Measurements from ENCODE around the gene CCDC127. TPM values are rescaled to one million over a fixed set of nuclear protein-coding genes. Genes with fewer than 3 reads are reported as not detected.

The CCDC127 gene
- total RNA-seq, 1 experiment from 2014 or later, result 3.5 TPM

GRCh38 chr5:192970-193831, 24.8 kb downstream of the CCDC127 start:
- DNase-seq (ENCODE audit: low spot score), result no peak
- in situ Hi-C loops (cut with HindIII; ENCODE audit: low sequenced_read_pairs), result no loop called here

- no peak for DNase-seq (ENCODE audit: low spot score)
- in situ Hi-C loops (cut with HindIII; ENCODE audit: low sequenced_read_pairs), result no loop called here
Measured at GRCh38 chr5:192691-192969, 25.3 kb downstream of the CCDC127 start.

- no peak for DNase-seq (ENCODE audit: low spot score)
- in situ Hi-C loops (cut with HindIII; ENCODE audit: low sequenced_read_pairs), result no loop called here
Measured at GRCh38 chr5:191949-192690, 25.8 kb downstream of the CCDC127 start.

DNA sequence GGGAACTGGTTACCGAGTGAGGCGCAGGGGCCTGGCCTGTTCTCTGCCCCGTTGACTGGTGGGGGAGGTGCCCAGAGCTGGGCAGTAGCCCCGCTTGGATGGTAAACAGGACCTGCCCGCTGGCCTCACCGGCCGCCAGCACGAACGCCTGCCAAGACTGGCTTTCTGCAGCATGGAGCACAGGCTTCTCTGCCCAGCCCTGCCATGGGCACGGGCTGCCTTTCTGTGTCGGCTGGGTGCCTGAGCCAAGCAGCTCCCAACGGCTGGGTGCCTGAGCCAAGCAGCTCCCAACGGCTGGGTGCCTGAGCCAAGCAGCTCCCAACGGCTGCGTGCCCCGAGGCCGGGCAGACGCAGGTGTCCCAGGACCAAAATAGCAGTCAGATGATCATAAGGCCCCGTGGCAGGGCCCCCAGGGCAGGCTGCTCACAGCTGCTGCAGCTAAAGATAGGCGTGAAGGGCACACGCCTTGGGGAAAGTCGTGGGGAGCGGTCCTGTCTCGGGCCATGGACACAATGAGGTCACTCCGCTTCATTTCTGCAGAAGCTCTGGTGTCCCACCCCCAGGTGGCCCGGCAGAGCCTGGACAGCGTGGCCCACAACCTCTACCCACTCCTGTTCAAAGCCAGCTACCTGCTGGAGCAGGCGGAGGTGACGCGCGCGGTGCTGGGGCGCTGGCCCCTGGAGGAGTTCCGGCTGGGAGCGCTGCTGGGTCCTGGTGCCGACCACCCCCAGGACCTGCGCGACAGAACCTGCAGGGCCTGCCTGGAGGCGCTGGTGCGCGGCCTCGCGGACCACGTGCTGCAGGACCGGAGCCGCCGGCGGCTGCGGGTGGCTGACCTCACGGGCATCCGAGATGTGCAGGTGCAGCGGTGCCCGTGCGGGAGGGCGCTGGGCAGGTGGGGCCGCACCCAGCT, 26.7 kb downstream of the CCDC127 start, which contains the start of gene LRRC14B:
LRRC14B (plus strand) TSS at position 460 of the 913 bp plus-strand sequence; CDS start at position 504, 44 bp downstream.
- in situ Hi-C loops (cut with HindIII; ENCODE audit: low sequenced_read_pairs), result no loop called here

DNA sequence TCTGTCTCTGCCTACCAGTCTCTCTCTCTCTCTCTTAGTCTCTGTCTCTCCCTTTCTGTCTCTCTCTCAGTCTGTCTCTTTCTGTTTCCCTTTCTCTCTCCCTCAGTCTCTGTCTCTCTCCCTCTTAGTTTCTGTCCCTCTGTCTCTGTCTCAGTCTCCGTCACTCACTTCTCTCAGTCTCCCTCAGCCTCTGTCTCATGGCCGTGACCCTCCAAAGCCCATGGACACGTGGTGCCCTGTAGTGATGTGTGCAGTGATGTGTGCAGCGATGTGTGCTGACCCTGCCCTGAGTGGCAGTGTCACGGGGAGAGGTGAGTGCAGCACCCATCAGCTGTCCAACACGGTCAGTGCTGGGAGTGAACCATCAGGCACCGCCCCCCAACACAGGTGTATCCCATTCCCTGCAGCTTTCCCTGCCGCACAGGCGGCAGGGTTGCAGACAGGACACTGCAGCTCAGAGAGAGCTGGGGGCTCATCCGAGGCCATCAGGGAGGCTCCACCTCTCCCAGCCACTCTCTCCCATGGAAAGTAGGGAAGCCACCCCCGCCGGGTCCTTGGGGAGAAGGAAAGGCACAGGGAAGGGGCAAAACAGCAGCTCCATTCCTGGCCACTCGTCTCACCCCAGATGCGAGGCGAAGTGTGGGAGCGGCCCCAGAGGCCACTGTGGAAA, 27.5 kb downstream of the CCDC127 start:
- DNase-seq (ENCODE audit: low spot score), result no peak
- in situ Hi-C loops (cut with HindIII; ENCODE audit: low sequenced_read_pairs), result no loop called here

More for the DNA sequence above, 26.7 kb downstream of the CCDC127 start, which contains the start of gene LRRC14B:
- DNase-seq (ENCODE audit: low spot score), result peak; percentile 90

DNA sequence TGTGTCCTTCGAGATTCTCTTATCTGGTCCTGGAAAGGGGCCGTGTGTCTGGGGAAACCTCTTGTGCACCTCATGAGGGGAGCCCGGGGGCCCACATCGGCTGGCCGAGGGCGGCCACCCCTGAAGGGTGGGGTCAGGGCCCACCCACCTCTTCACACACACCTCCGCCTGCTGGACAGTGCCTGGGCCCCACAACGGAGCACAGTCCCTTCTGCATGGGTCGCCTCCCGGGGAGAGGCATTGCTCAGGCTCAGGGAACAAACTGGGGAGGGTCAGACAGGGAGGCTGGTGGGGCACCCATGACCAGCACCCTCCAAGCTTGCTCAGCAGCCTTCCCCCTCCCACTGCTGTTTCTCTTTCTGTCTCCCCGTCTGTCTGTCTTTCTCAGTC, 28.0 kb downstream of the CCDC127 start:
- DNase-seq (ENCODE audit: low spot score), result no peak
- in situ Hi-C loops (cut with HindIII; ENCODE audit: low sequenced_read_pairs), result no loop called here

DNA sequence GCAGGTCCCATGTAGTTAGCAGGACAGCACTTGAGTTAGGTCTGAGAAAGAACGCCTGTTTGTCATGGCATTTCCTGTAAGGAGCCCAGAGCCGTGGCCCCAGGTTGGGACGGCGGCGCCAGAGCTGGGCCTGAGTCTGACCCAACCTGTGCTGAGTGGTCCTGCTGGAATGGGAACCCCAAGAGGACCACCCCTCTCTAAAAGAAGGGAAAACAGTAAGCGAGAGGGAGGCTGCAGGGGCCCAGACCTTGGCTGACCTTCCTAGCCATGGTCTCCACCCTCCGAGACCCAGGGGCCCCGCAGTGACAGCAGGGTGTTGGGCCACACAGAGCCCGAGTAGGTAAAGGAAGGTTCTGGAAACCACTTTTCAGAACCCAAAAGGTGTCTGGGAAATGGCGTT, 28.5 kb downstream of the CCDC127 start:
- in situ Hi-C loops (cut with HindIII; ENCODE audit: low sequenced_read_pairs), result no loop called here
- DNase-seq (ENCODE audit: low spot score), result no peak

- DNase-seq (ENCODE audit: low spot score), result peak; percentile 90
- in situ Hi-C loops (cut with HindIII; ENCODE audit: low sequenced_read_pairs), result no loop called here
Measured at GRCh38 chr5:188488-189481, 29.2 kb downstream of the CCDC127 start.

DNA sequence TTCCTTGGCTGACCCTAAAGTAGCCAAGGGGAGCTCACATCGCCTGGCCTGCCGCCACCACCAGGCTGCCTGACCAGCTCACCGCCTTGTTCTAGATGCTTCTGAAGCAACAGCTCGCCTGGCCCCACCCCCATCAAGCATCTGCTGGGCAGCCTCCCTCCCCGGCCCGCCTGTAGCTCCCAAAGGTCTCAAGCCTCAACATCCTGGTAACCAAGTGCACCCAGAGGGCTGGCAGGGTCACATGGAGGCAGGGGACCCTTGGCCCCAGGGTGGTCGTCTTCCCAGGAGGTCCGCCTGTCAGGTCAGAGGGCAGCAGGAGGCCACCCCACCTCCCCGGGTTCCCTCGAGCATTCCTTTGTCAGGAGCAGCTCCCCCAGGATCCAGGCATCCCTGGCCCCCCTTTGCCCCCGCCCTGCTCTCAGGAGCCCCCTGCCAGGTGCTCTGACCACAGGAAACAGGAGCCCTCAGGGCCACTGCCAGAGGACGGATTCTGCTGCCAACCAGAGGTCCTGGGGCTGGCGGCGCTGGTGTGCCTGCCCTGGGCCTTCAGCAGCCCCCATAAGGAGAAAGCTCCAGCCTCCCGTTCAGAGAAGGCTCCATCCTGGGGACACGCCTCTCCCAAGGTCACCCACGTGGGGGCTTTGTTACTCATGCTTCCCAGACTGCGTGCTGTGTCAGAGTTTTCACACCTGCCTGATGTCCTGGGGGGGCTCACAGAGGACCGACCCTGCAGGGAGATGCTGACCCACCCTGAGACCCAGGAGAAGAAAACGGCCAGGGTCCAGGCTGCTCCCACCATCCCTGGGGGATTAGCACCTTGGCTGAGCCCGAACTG, 30.1 kb downstream of the CCDC127 start:
- DNase-seq (ENCODE audit: low spot score), result no peak
- in situ Hi-C loops (cut with HindIII; ENCODE audit: low sequenced_read_pairs), result no loop called here

DNA sequence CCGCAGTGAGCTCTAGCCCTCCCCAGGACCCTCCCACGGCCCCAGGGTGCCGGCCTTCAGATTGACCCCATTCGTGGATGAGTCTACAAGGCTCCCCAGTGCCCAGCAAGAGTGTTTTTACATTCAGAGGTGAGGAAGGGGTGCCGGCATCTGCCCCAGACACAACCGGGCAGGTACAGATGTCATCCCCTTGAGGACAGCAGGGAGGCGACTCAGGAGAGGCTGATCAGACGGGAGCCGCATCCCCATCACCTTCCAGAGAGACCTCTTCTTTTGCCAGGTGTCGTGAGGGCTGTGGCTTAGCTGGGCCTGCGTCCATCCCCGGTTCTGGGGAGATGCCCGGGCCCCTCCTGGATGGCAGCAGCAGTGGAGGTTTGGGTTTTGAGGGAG, 30.9 kb downstream of the CCDC127 start:
- in situ Hi-C loops (cut with HindIII; ENCODE audit: low sequenced_read_pairs), result no loop called here
- DNase-seq (ENCODE audit: low spot score), result no peak

DNA sequence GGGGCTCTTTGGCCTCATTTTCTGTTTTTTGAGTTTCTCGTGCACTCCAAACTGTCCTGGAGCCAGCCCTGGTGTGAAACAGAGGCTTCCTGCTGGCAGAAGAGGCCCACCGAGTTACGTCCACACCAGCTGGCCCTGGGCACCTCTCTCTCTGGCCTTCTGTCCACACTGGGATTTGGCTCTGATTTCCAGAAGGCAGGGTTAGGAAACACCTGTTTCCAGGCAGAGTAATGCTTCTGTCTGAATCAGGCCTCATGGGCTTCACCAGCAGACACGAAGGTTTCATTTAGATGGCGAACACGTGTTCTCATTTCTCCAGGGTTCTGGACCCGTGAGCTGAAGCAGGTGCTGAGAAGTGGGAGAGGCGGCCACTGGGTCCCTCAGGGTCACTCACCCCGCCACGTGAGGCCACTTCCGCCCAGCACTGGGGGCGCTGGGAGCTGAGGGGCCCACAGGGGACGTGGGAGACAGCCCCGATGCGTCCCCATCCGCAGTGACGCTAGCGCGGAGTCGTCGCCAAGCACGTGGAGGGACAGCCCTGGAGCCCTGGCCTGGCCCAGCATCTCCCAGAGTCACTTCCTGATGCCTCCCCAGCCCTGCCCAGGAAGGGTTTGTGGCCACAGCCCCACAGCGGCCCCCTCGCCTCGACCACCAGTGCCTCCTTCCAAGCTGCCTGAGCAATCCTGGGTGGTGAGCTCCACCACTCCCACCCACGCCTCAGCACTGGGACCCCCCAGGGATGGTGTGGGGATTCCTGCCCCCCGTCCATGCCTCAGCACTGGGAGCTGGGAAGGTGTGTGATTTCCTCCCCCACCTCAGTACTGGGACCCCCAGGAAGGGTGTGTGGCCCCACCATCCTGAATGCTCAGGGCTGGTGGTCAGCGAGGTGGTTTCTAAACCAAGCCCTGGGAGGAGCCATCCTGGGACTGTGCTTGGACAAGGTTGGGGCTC, 31.6 kb downstream of the CCDC127 start:
- in situ Hi-C loops (cut with HindIII; ENCODE audit: low sequenced_read_pairs), result no loop called here
- DNase-seq (ENCODE audit: low spot score), result no peak

DNA sequence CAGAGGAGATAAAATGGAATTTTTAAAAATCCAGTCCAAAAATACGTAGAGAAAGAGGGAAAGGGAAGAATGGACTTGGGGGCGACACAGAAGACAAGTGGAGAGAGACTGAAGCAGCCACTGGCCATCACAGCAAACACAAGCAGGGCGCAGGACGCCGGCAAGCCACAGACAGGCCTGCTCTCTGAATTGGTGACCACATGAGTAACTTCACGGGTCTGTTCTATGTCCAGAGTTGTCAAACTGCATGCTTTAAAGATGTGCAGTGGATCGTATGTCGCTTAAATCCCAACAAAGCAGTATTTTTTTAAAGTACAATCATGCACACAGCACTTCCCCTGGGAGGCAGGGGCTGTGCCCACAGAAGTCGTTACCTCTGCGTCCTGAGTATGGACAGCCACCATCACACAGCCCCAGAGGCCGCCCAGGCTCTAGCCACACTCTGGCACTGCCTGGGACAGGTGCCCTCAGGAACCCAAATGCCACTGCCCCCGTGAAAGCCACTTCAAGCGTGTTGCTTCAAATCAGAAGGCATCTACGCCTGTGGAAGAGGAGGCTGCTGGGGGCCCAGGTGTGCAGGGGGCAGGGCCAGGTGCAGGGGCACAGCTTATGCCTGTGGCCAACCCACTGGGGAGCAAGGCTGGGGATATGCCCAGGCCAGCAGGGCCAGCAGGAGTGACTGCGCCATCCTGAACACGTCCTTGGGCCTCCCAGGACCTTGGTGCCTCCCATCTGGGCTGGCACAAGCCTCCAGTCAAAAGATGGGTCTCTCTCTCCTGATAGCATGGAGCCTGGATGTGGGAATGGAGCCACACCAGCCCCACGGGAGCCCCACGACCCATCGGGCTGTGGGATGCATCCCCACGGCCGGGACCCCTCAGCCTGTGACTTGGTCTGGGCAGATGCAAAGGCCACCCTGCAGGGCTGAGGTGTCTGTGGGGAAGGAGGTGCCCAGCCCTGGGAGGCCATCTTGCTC, 32.6 kb downstream of the CCDC127 start:
- DNase-seq (ENCODE audit: low spot score), result no peak
- in situ Hi-C loops (cut with HindIII; ENCODE audit: low sequenced_read_pairs), result no loop called here

GRCh38 chr5:184471-184870, 33.5 kb downstream of the CCDC127 start:
- no peak for DNase-seq (ENCODE audit: low spot score)
- in situ Hi-C loops (cut with HindIII; ENCODE audit: low sequenced_read_pairs), result no loop called here

DNA sequence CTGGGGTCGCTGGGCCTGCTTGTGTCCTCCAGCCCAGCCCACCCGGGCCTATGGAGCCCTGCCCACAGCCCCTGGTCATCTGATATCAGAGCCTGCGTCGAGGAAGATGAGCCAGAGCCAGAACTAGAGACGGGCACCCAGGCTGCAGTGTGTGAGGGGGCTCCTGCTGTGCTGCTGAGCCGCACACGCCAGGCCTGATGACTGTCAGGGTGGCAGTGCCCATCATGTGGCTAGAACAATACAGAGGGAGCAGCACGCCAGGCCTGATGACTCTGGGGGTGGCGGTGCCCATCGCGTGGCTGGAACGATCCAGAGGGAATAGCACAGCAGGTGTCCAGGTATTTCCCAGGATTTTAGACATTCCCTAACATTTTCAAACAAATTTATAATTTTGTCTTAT, 35.8 kb downstream of the CCDC127 start:
- in situ Hi-C loops (cut with HindIII; ENCODE audit: low sequenced_read_pairs), result no loop called here
- no peak for DNase-seq (ENCODE audit: low spot score)

DNA sequence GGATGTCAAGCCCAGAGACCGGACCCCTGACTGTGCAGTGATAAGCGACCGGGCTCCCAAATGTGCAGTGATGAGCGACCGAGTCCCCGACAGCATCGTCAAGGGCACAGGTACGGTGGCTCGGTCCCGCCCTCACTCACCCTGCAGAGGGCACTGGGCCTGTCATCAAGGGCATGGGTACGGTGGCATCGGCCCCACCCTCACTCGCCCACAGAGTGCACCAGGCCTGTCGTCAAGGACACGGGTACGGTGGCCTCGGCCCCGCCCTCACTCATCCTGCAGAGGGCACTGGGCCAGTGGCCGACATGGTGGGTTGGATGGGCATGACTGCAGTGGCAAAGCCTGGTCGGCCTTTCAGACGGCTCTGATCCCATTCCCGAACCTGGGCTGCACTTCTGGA, 36.4 kb downstream of the CCDC127 start:
- no peak for DNase-seq (ENCODE audit: low spot score)
- in situ Hi-C loops (cut with HindIII; ENCODE audit: low sequenced_read_pairs), result no loop called here
